GM12874 (cell line): Measurements from ENCODE around the gene ACSL3.

Experiments
- CTCF ChIP-seq: IDR thresholded peaks from 2 replicates; pipeline ENCODE4 v1.5.1; 2011; ENCODE audit warnings: low read depth, mild to moderate bottlenecking, control low read depth, low read length, moderate library complexity; ENCODE audit not compliant: insufficient read depth

ACSL3 gene

GRCh38 chr2:222892321-222892720, 31.5 kb downstream of the ACSL3 start:
- no peak for TF ChIP-seq CTCF

- no peak for TF ChIP-seq CTCF
These were observed 31.9 kb downstream of the ACSL3 start for GRCh38 chr2:222892761-222893160.

- TF ChIP-seq CTCF, result no peak
These were observed 32.9 kb downstream of the ACSL3 start for GRCh38 chr2:222893716-222894115.

- no peak for TF ChIP-seq CTCF
These were observed 34.3 kb downstream of the ACSL3 start for GRCh38 chr2:222895144-222895543.

GRCh38 chr2:222897898-222898297, 37.1 kb downstream of the ACSL3 start:
- TF ChIP-seq CTCF, result no peak

GRCh38 chr2:222899413-222900181, 38.8 kb downstream of the ACSL3 start:
- TF ChIP-seq CTCF, result no peak

- no peak for TF ChIP-seq CTCF
These were observed 39.5 kb downstream of the ACSL3 start for GRCh38 chr2:222900354-222900753.
